ENCODE measurements around the gene GPN2. TPM values are rescaled to one million over a fixed set of nuclear protein-coding genes. Genes with fewer than 3 reads are reported as not detected.
A peak's percentile ranks its signal among the peaks of the same experiment; 100 is the strongest.

GPN2 gene
- total and polyA plus RNA-seq, 2 of the 4 experiments (the other 2 are of a cell fraction): 15.4 to 22.2 TPM

- H3K27ac ChIP-seq (ENCODE audit: insufficient read depth, low read length): no peak overlapping the region; the same call in 1 of the 2 replicates
- no peak overlapping the region for H4K91ac ChIP-seq (ENCODE audit: insufficient read depth, low read depth, low read length)
- ATAC-seq (ENCODE audit: low read depth) (no peak), DNase-seq (no peak)
- H3K56ac ChIP-seq (ENCODE audit: extremely low read depth, insufficient read depth, low read length): no peak overlapping the region
- ChIA-PET POLR2A (ENCODE audit: unreplicated experiment) (no interaction called here), CTCF (no interaction called here)
- no peak overlapping the region for H2BK5ac ChIP-seq (ENCODE audit: low read depth, low read length, poor library complexity, severe bottlenecking)
- no peaks in the 10 kb centered on the region for H3K27me3 ChIP-seq (ENCODE audit: control insufficient read depth, insufficient read depth, low read length)
- H3K4me1 ChIP-seq (ENCODE audit: control insufficient read depth, insufficient read depth, low read length): peaks cover 25% of the 10 kb centered on the region
- H3K4me2 ChIP-seq (ENCODE audit: low read depth, low read length): peak overlapping the region; percentile 99
- in situ Hi-C loops (cut with MboI; ENCODE audit: low sequenced_read_pairs): no loop called here
- no TSS peak for BruUV-seq (replicated peaks)
- peaks cover 14% of the 10 kb centered on the region; the same call in 1 of the 2 replicates for H3K36me3 ChIP-seq (ENCODE audit: control insufficient read depth, insufficient read depth, low read length)
- no peak overlapping the region for H2AFZ ChIP-seq (replicated peaks; ENCODE audit: low read length, poor library complexity)
- no peak overlapping the region for H2BK15ac ChIP-seq (ENCODE audit: low read depth, low read length)
- H4K8ac ChIP-seq (ENCODE audit: low read depth in 2 of 2, low read length in 2 of 2): peak overlapping the region in 1 of 2 experiments; percentile 53; a peak in 1 of 4 replicates
- intact Hi-C loops (cut with micrococcal nuclease): no loop called here
- 26% methylated on average over 4 of the region's 11 CpGs; no CpG with 5 or more reads in 1 of the 2 experiments for WGBS, 2 experiments (ENCODE audit: extremely low coverage in 2 of 2, insufficient read length in 1 of 2)
- H2BK120ac ChIP-seq (ENCODE audit: low read depth, low read length): no peak overlapping the region
- TF ChIP-seq POLR2A (IDR thresholded peaks at IDR 0.05; ENCODE audit: low read depth, low read length): no peak
- TF ChIP-seq NFE2L2 (IDR thresholded peaks at IDR 0.05; ENCODE audit: low read depth, low read length): no peak
- TF ChIP-seq MAFK (IDR thresholded peaks at IDR 0.05; ENCODE audit: low read depth, low read length): no peak
- no peak for TF ChIP-seq MAZ (IDR thresholded peaks at IDR 0.05; ENCODE audit: borderline replicate concordance, low read depth, low read length)
- no peak for TF ChIP-seq FOS (IDR thresholded peaks at IDR 0.05; ENCODE audit: low read depth, low read length)
- TF ChIP-seq, protein P1, sequence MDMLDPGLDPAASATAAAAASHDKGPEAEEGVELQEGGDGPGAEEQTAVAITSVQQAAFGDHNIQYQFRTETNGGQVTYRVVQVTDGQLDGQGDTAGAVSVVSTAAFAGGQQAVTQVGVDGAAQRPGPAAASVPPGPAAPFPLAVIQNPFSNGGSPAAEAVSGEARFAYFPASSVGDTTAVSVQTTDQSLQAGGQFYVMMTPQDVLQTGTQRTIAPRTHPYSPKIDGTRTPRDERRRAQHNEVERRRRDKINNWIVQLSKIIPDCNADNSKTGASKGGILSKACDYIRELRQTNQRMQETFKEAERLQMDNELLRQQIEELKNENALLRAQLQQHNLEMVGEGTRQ (IDR thresholded peaks at IDR 0.05; ENCODE audit: low read depth, low read length): no peak
- no peak overlapping the region for H4K5ac ChIP-seq (ENCODE audit: low read depth, low read length)
- peaks cover 35 to 55% of the 10 kb centered on the region in 2 experiments for H3K79me1 ChIP-seq (ENCODE audit: low read depth in 1 of 2, low read length in 2 of 2)
- H3K4me3 ChIP-seq (ENCODE audit: insufficient read depth, low read depth, low read length): peak overlapping the region; percentile 50
- H3K14ac ChIP-seq (replicated peaks; ENCODE audit: low read depth, low read length): peak overlapping the region; percentile 25; the same call in 1 of the 2 replicates
- peak overlapping the region; percentile 77 for H2AK9ac ChIP-seq (replicated peaks; ENCODE audit: low read depth, low read length, poor library complexity)
- H3K9me3 ChIP-seq (ENCODE audit: control insufficient read depth, insufficient read depth, low read length): no peaks in the 10 kb centered on the region
- peaks cover 13% of the 10 kb centered on the region for H3K9me1 ChIP-seq (ENCODE audit: insufficient read depth, low read length)
- peak overlapping the region; percentile 54 for H3K23ac ChIP-seq (ENCODE audit: low read depth, low read length)
- peak overlapping the region; percentile 68 for H3K9ac ChIP-seq (ENCODE audit: low read depth, low read length)
- H2AK5ac ChIP-seq (ENCODE audit: low read depth, low read length): peak overlapping the region; percentile 72; the same call in 1 of the 2 replicates
- H3K18ac ChIP-seq (ENCODE audit: low read depth, low read length): no peak overlapping the region
- no peak overlapping the region for H2BK20ac ChIP-seq (ENCODE audit: low read depth, low read length)
- peaks cover 41% of the 10 kb centered on the region for H4K20me1 ChIP-seq (ENCODE audit: insufficient read depth, low read length)
- dilution Hi-C loops (cut with HindIII; ENCODE audit: low sequenced_read_pairs, unreplicated experiment): no loop called here
- H3K4ac ChIP-seq (ENCODE audit: low read depth, low read length): peak overlapping the region; percentile 17; the same call in 1 of the 2 replicates
Measured at GRCh38 chr1:26827663-26828062, 62.4 kb downstream of the GPN2 start.

All from IMR-90 (cell line).